CD14-positive monocyte (primary cell): ENCODE measurements around the gene SULT1B1. TPM values are rescaled to one million over a fixed set of nuclear protein-coding genes. Genes with fewer than 3 reads are reported as not detected.

ENCODE experiments used
- DNase-seq, 3 donors: peaks; one replicate each; pipeline ENCODE4 v3.0.0-alpha.2; 2011 to 2022
- H2AFZ ChIP-seq: 2 replicates; pipeline ENCODE4 v1.6.0; 2012; ENCODE audit warnings: mild to moderate bottlenecking, low read depth, low read length, inconsistent platforms; ENCODE audit not compliant: insufficient read depth, poor library complexity, severe bottlenecking
- H3K27ac ChIP-seq, 2 donors: 1 replicate in 1 of 2; 2 replicates in 1 of 2; pipeline ENCODE4 v1.5.1; 2012 to 2013; ENCODE audit warnings: low read length in 2 of 2, control low read depth in 1 of 2, inconsistent platforms in 1 of 2, low read depth in 1 of 2, mild to moderate bottlenecking in 1 of 2
- H3K27me3 ChIP-seq, 2 donors: one replicate each; pipeline versions ENCODE4 v1.6.0 to v1.6.1; 2011 to 2013; ENCODE audit warnings: low read length in 2 of 2; ENCODE audit not compliant: control insufficient read depth in 2 of 2, insufficient read depth in 2 of 2
- H3K36me3 ChIP-seq, 2 donors: replicated peaks in 1 of 2; 1 replicate in 1 of 2; 2 replicates in 1 of 2; pipeline versions ENCODE4 v1.5.1 to v1.6.1; 2012 to 2013; ENCODE audit warnings: low read length in 2 of 2, control low read depth in 1 of 2, inconsistent platforms in 1 of 2, mild to moderate bottlenecking in 1 of 2; ENCODE audit not compliant: insufficient read depth in 2 of 2, control insufficient read depth in 1 of 2
- H3K4me1 ChIP-seq, 2 donors: 1 replicate in 1 of 2; 2 replicates in 1 of 2; pipeline versions ENCODE4 v1.5.1 to v1.6.1; 2012 to 2013; ENCODE audit warnings: low read length in 2 of 2, control low read depth in 1 of 2, inconsistent platforms in 1 of 2, mild to moderate bottlenecking in 1 of 2, moderate library complexity in 1 of 2; ENCODE audit not compliant: insufficient read depth in 2 of 2, control insufficient read depth in 1 of 2
- H3K4me2 ChIP-seq: replicated peaks from 2 replicates; pipeline ENCODE3; 2012; ENCODE audit warnings: low read length, moderate library complexity, mild to moderate bottlenecking; ENCODE audit not compliant: poor library complexity, severe bottlenecking; ENCODE audit errors: extremely low read depth
- H3K4me3 ChIP-seq, 3 experiments: fragments of 200-600 bp in 1 of 3; sonication (generic) in 1 of 3; replicated peaks in 1 of 3; 1 replicate in 2 of 3; 2 replicates in 1 of 3; pipeline ENCODE4 v1.5.1; 2011 to 2013; ENCODE audit warnings: low read length in 3 of 3, mild to moderate bottlenecking in 3 of 3, control low read depth in 2 of 3, low read depth in 2 of 3, inconsistent platforms in 1 of 3, moderate library complexity in 1 of 3
- H3K79me2 ChIP-seq: 2 replicates; pipeline ENCODE4 v1.6.0; 2012; ENCODE audit warnings: mild to moderate bottlenecking, control low read depth, inconsistent platforms, low read length, moderate library complexity; ENCODE audit not compliant: insufficient read depth
- H3K9ac ChIP-seq: 2 replicates; pipeline ENCODE4 v1.6.0; 2017; ENCODE audit warnings: low read length, mild to moderate bottlenecking; ENCODE audit not compliant: insufficient read depth, poor library complexity, severe bottlenecking
- H3K9me3 ChIP-seq, 2 donors: replicated peaks in 1 of 2; 1 replicate in 1 of 2; 2 replicates in 1 of 2; pipeline versions ENCODE4 v1.5.1 to v1.6.1; 2012 to 2013; ENCODE audit warnings: low read length in 2 of 2, control low read depth in 1 of 2; ENCODE audit not compliant: control insufficient read depth in 1 of 2, insufficient read depth in 1 of 2
- H4K20me1 ChIP-seq: 2 replicates; pipeline ENCODE4 v1.6.0; 2012; ENCODE audit warnings: mild to moderate bottlenecking, low read length, control low read depth, moderate library complexity; ENCODE audit not compliant: insufficient read depth
- H3K27ac Mint-ChIP-seq, 7 donors: one replicate each; pipeline ENCODE4 v1.8.0; 2020; ENCODE audit warnings: mild to moderate bottlenecking in 7 of 7, mixed read lengths in 7 of 7, moderate library complexity in 6 of 7, inconsistent platforms in 2 of 7
- H3K27me3 Mint-ChIP-seq, 3 donors: one replicate each; pipeline ENCODE4 v1.8.0; 2021 to 2022; ENCODE audit warnings: low read depth in 3 of 3, mild to moderate bottlenecking in 3 of 3, mixed read lengths in 3 of 3, moderate library complexity in 3 of 3, inconsistent platforms in 1 of 3
- H3K36me3 Mint-ChIP-seq, 2 donors: one replicate each; pipeline ENCODE4 v1.8.0; 2020; ENCODE audit warnings: mixed read lengths in 2 of 2, inconsistent platforms in 1 of 2, mild to moderate bottlenecking in 1 of 2
- H3K4me1 Mint-ChIP-seq: one replicate; pipeline ENCODE4 v1.8.0; 2020; ENCODE audit warnings: mild to moderate bottlenecking, mixed read lengths
- H3K4me3 Mint-ChIP-seq, 2 donors: one replicate each; pipeline ENCODE4 v1.8.0; 2020; ENCODE audit warnings: mild to moderate bottlenecking in 2 of 2, mixed read lengths in 2 of 2, moderate library complexity in 1 of 2
- H3K9me3 Mint-ChIP-seq, 7 donors: one replicate each; pipeline ENCODE4 v1.8.0; 2020 to 2022; ENCODE audit warnings: mixed read lengths in 7 of 7, mild to moderate bottlenecking in 6 of 7, moderate library complexity in 6 of 7, inconsistent platforms in 2 of 7
- CTCF ChIP-seq: fragments of 200-600 bp; IDR thresholded peaks from one replicate; pipeline ENCODE4 v1.8.0; 2022; ENCODE audit warnings: antibody characterized with exemption, mild to moderate bottlenecking
- WGBS: methylation state at CpG from one replicate; pipeline ENCODE4 v1.1.5; 2013; ENCODE audit warnings: missing lambda C conversion rate; ENCODE audit not compliant: insufficient coverage; 5-methylcytosine and 5-hydroxymethylcytosine counted together
- intact Hi-C, 2 donors: fragments of 100-400 bp; cut with micrococcal nuclease; formaldehyde crosslinking; loops; one replicate each; pipeline versions ENCODE4 v1.15.0 to v1.15.1; 2023
- polyA plus RNA-seq, 3 donors: library from polyadenylated mRNA; depleted of rRNA in 1 of 3; unstranded in 2 of 3; stranded (reverse) in 1 of 3; fragments of 300-500 nt in 2 of 3; fragments of >200 nt in 1 of 3; fragmentation: Illumina TruSeq in 2 of 3; gene quantifications; 1 replicate in 2 of 3; 2 replicates in 1 of 3; pipeline ENCODE4 v1.2.3, GENCODE V29; 2012 to 2021

Gene SULT1B1
- polyA plus RNA-seq, 3 donors: 3.4 to 15.6 (median 11.2) TPM

DNA sequence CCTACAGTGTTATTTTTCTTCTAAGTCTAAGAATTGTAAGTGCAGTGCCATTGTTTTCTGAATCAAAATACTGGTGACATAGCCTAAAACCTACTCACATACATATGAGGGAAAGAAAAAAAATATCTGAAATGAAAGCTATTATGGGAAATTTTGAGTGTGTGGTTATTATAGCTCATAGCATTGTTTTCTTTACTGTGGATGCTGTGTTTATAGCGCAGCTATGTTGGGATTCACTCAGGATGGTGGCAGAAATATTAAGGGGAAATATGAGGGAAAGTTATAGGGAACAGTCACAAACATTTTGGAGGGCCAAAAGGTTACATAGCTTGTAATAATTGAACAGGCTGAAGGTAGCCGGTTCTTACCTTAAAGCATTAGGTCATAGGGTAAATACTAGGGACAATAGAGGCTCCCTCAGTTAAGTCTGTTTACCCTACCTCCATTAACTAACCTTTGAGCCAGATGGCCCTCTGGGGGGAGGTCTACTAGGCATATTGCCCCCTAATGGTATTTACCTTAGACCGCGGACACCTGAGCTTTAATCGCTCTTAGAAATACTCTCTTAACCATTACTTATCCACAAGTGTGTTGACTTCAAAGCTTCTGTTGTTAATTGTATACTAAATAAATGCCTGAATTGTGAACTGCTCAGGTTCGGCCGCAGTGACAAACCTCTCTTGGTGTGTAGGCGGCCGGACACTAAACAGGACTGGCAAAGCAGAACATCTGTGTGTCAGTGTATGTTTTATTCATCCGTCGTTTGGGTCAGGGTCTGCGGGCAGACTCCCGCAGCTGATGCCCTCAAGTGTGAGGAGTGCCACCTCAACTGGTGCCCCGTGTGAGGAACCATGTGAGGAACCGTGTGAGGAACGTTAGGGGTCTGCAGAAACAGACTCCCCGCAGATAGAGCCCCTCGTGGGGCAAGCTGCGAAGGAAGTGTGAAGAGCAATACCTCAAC is 21.3 kb upstream of the SULT1B1 start:
- intact Hi-C loops: no loop called here
- Mint-ChIP-seq H3K36me3 (peaks cover 0 to 3% of the 10 kb centered on the region in 2 donors), H3K27me3 (peaks cover 0 to 2% (median 0%) of the 10 kb centered on the region in 3 donors), H3K4me3 (no peak overlapping the region), H3K27ac (peak overlapping the region in 1 of 7 donors; percentile 8), H3K9me3 (peaks cover 12 to 19% (median 16%) of the 10 kb centered on the region in 7 donors), H3K4me1 (no peaks in the 10 kb centered on the region)
- DNase-seq: no peak
- Histone ChIP-seq H3K4me3 (no peak overlapping the region), H3K79me2 (no peaks in the 10 kb centered on the region), H3K36me3 (no peaks in the 10 kb centered on the region), H3K27ac (no peak overlapping the region), H2AFZ (no peak overlapping the region), H4K20me1 (no peaks in the 10 kb centered on the region), H3K4me1 (no peaks in the 10 kb centered on the region), H3K4me2 (no peak overlapping the region), H3K27me3 (no peaks in the 10 kb centered on the region), H3K9me3 (peaks cover 21 to 24% of the 10 kb centered on the region in 2 donors), H3K9ac (no peak overlapping the region)
- no peak for TF ChIP-seq CTCF
- WGBS: 96% methylated on average over 15 of the region's 19 CpGs

- no CpG with 5 or more reads among the region's 1 CpG for WGBS
- Histone ChIP-seq H2AFZ (no peak overlapping the region), H3K27me3 (no peaks in the 10 kb centered on the region), H3K79me2 (no peaks in the 10 kb centered on the region), H3K4me1 (no peaks in the 10 kb centered on the region), H3K9ac (no peak overlapping the region), H3K9me3 (peaks cover 21 to 24% of the 10 kb centered on the region in 2 donors), H3K36me3 (no peaks in the 10 kb centered on the region), H3K27ac (no peak overlapping the region), H4K20me1 (no peaks in the 10 kb centered on the region), H3K4me3 (no peak overlapping the region), H3K4me2 (no peak overlapping the region)
- peaks cover 0 to 2% (median 0%) of the 10 kb centered on the region in 3 donors for H3K27me3 Mint-ChIP-seq
- no peak for DNase-seq
- no peak overlapping the region for H3K4me3 Mint-ChIP-seq
- H3K9me3 Mint-ChIP-seq: peaks cover 12 to 19% (median 16%) of the 10 kb centered on the region in 7 donors
- no peak overlapping the region for H3K27ac Mint-ChIP-seq
- H3K4me1 Mint-ChIP-seq: no peaks in the 10 kb centered on the region
- intact Hi-C loops: no loop called here
- no peak for TF ChIP-seq CTCF
- peaks cover 0 to 3% of the 10 kb centered on the region in 2 donors for H3K36me3 Mint-ChIP-seq
These were observed 19.7 kb upstream of the SULT1B1 start for GRCh38 chr4:69780141-69780540.
